ENCODE results near the gene LHPP.

LHPP gene

GRCh38 chr10:124447751-124448466 lies 13.7 kb upstream of the LHPP start:
- H3K4me3 ChIP-seq (ENCODE audit: severe bottlenecking): no peak overlapping the region
- H3K27me3 ChIP-seq (ENCODE audit: insufficient read depth, poor library complexity, severe bottlenecking): peaks cover 41% of the 10 kb centered on the region

GRCh38 chr10:124448696-124449169 lies 12.9 kb upstream of the LHPP start:
- H3K4me3 ChIP-seq (ENCODE audit: severe bottlenecking): no peak overlapping the region
- H3K4me1 ChIP-seq (ENCODE audit: insufficient read depth, poor library complexity, severe bottlenecking): peaks cover 3% of the 10 kb centered on the region
- H3K27ac ChIP-seq (ENCODE audit: poor library complexity, severe bottlenecking): no peak overlapping the region
- TF ChIP-seq, protein P1, sequence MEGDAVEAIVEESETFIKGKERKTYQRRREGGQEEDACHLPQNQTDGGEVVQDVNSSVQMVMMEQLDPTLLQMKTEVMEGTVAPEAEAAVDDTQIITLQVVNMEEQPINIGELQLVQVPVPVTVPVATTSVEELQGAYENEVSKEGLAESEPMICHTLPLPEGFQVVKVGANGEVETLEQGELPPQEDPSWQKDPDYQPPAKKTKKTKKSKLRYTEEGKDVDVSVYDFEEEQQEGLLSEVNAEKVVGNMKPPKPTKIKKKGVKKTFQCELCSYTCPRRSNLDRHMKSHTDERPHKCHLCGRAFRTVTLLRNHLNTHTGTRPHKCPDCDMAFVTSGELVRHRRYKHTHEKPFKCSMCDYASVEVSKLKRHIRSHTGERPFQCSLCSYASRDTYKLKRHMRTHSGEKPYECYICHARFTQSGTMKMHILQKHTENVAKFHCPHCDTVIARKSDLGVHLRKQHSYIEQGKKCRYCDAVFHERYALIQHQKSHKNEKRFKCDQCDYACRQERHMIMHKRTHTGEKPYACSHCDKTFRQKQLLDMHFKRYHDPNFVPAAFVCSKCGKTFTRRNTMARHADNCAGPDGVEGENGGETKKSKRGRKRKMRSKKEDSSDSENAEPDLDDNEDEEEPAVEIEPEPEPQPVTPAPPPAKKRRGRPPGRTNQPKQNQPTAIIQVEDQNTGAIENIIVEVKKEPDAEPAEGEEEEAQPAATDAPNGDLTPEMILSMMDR (IDR thresholded peaks at IDR 0.05; ENCODE audit: poor library complexity, severe bottlenecking): no peak
- no peaks in the 10 kb centered on the region for H3K9me3 ChIP-seq (ENCODE audit: severe bottlenecking)
- H3K36me3 ChIP-seq (ENCODE audit: low read depth): no peaks in the 10 kb centered on the region
- DNase-seq (ENCODE audit: low spot score) (no peak), ATAC-seq (ENCODE audit: low read depth) (no peak)
- H3K27me3 ChIP-seq (ENCODE audit: insufficient read depth, poor library complexity, severe bottlenecking): peaks cover 41% of the 10 kb centered on the region

More at GRCh38 chr10:124447751-124448466, 13.7 kb upstream of the LHPP start:
- Histone ChIP-seq H3K4me1 (ENCODE audit: insufficient read depth, poor library complexity, severe bottlenecking) (peaks cover 3% of the 10 kb centered on the region), H3K27ac (ENCODE audit: poor library complexity, severe bottlenecking) (no peak overlapping the region), H3K36me3 (ENCODE audit: low read depth) (no peaks in the 10 kb centered on the region), H3K9me3 (ENCODE audit: severe bottlenecking) (no peaks in the 10 kb centered on the region)
- no peak for DNase-seq (ENCODE audit: low spot score)
- ATAC-seq (ENCODE audit: low read depth): no peak
- TF ChIP-seq, protein P1 (IDR thresholded peaks at IDR 0.05; ENCODE audit: poor library complexity, severe bottlenecking): no peak

DNA sequence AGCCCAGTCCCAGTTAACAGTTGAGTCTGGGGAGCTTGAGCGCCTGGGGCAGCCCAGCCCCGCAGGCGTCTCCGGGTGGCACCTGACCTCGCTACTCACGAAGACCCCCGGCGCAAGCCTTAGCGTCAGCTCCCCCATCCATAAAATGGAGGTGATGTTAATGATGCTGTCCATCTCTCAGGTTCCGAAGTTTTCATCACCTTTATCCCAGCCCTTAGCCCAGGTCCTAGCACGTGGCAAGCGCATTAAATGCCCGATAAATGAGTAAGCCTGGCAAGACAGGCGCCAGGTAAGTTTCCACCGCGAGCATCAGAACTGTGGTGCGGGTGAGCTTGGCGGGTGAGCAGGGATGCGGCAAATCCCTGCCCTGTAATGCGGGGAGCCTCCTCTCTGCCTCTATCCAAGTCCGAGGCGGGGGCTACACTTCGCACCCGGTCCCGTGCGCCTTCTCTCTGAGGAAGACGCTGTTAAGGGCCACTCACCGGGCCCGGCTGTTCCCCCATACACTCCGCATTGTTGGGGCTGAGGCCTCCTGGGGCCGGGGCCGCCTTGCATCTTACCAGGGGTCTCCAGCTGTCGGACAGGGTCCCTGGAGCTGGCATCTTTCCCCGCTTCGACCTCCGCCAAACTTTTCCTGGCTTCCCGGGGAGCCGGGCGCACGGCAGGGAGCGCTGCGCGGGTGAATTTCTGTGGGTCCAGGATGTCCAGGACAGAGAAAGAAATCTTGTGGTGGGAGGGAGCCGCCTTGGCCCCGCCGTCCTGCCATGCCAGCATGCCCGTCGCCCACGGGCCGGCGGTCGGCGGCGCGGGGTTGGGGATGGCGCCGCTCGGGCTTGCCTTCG lies 12.2 kb upstream of the LHPP start:
- H3K4me1 ChIP-seq (ENCODE audit: insufficient read depth, poor library complexity, severe bottlenecking): peaks cover 3% of the 10 kb centered on the region
- ATAC-seq (ENCODE audit: low read depth) (peak; percentile 79), DNase-seq (ENCODE audit: low spot score) (no peak)
- TF ChIP-seq, protein P1 (IDR thresholded peaks at IDR 0.05; ENCODE audit: poor library complexity, severe bottlenecking): no peak
- peaks cover 41% of the 10 kb centered on the region for H3K27me3 ChIP-seq (ENCODE audit: insufficient read depth, poor library complexity, severe bottlenecking)
- no peaks in the 10 kb centered on the region for H3K36me3 ChIP-seq (ENCODE audit: low read depth)
- H3K4me3 ChIP-seq (ENCODE audit: severe bottlenecking): peak overlapping the region; percentile 20
- no peak overlapping the region for H3K27ac ChIP-seq (ENCODE audit: poor library complexity, severe bottlenecking)
- no peaks in the 10 kb centered on the region for H3K9me3 ChIP-seq (ENCODE audit: severe bottlenecking)

DNA sequence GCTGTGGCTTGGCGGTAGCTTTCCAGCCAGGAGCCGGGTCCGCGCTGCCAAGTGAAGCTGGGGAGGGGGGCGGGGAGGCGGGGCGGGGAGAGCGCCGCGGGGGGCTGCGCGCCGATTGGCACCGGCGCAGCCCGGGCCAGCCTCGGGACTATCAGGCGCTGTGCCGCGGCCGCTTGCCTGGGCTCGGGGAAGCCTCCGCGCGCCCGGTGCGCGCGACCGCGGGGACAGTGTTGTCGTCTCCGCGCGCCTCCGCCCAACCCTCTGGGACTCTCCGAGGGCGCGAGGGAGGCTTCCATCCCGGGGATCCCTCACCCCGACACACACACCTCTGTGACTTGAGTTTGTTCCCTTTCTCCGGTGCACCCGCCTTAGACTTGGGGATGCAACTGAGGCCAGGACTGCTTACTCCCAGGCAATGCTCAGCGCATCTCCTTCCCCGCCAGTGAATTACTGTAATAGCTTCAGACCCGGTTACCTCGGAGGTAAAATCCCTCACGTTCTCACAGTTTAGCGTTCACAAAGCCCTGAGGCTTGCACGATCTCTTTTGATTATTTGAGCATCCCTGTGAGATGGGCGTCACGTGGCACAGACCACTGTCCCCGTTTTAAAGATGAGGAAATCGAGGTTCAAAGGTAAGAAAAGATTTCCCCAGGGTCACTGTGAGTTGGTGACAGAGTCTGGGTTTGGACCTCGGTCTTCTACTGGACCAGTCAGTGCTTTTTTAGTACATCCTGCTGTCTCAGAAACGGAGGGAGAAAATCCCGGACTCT lies 11.4 kb upstream of the LHPP start, which contains the start of gene NKX1-2:
Gene NKX1-2 (minus strand): TSS at position 24 of the 771 bp plus-strand sequence. CDS start 92 bp downstream, outside the sequence.
- TF ChIP-seq, protein P1 (IDR thresholded peaks at IDR 0.05; ENCODE audit: poor library complexity, severe bottlenecking): no peak
- H3K9me3 ChIP-seq (ENCODE audit: severe bottlenecking): no peaks in the 10 kb centered on the region
- peak within 1 kb of the TSS; percentile 20 for H3K4me3 ChIP-seq (ENCODE audit: severe bottlenecking)
- ATAC-seq (ENCODE audit: low read depth) (peak; percentile 48), DNase-seq (ENCODE audit: low spot score) (no peak)
- H3K27ac ChIP-seq (ENCODE audit: poor library complexity, severe bottlenecking): no peak within 1 kb of the TSS
- H3K4me1 ChIP-seq (ENCODE audit: insufficient read depth, poor library complexity, severe bottlenecking): peaks cover 3% of the 10 kb centered on the region
- no peaks in the 10 kb centered on the region for H3K36me3 ChIP-seq (ENCODE audit: low read depth)
- H3K27me3 ChIP-seq (ENCODE audit: insufficient read depth, poor library complexity, severe bottlenecking): peaks cover 41% of the 10 kb centered on the region
